NT2/D1 (cell line): ENCODE measurements around the gene AKAP6.

Source experiments
- SUZ12 ChIP-seq: IDR thresholded peaks from 2 replicates; pipeline ENCODE4 v1.6.1; 2011; ENCODE audit not compliant: insufficient read length, insufficient read depth; ENCODE audit errors: extremely low read depth
- YY1 ChIP-seq: IDR thresholded peaks from 2 replicates; pipeline ENCODE4 v1.6.1; 2011; ENCODE audit not compliant: insufficient read length, insufficient read depth
- ZNF274 ChIP-seq: IDR thresholded peaks from 2 replicates; pipeline ENCODE4 v1.6.1; 2011; ENCODE audit warnings: mild to moderate bottlenecking, low read depth, low read length

GRCh38 chr14:32367516-32367915 is 38.4 kb downstream of the AKAP6 start:
- no peak for TF ChIP-seq SUZ12
- TF ChIP-seq ZNF274 = no peak
- TF ChIP-seq YY1 = no peak
